Lower lobe of right lung (tissue), 2 donors: ENCODE results near the gene TCP11X1. TPM values are rescaled to one million over a fixed set of nuclear protein-coding genes. Genes with fewer than 3 reads are reported as not detected.
"Not testable (repeated sequence)": the region's sequence is repeated elsewhere in the genome, so short reads cannot be mapped to it uniquely, and the experiment has no call there.

Experiments
- ATAC-seq, 2 donors: fragments of 200-7000 bp; cut with Tn5 transposase; one replicate each; pipeline ENCODE4 v1.9.1; 2020 to 2022; ENCODE audit warnings: mild to moderate bottlenecking in 2 of 2, moderate library complexity in 2 of 2
- DNase-seq: peaks from one replicate; pipeline ENCODE4 v3.0.0-alpha.2; 2020
- H3K27ac ChIP-seq: fragments of 200-600 bp; one replicate; pipeline ENCODE4 v1.8.0; 2022
- H3K27me3 ChIP-seq: fragments of 200-600 bp; one replicate; pipeline ENCODE4 v1.8.0; 2022; ENCODE audit warnings: low read depth
- H3K36me3 ChIP-seq: fragments of 200-600 bp; one replicate; pipeline ENCODE4 v1.8.0; 2022; ENCODE audit warnings: mild to moderate bottlenecking
- H3K4me1 ChIP-seq: fragments of 200-600 bp; one replicate; pipeline ENCODE4 v1.8.0; 2022
- H3K4me3 ChIP-seq: fragments of 200-600 bp; one replicate; pipeline ENCODE4 v1.8.0; 2022; ENCODE audit warnings: mild to moderate bottlenecking
- H3K9me3 ChIP-seq: fragments of 200-600 bp; one replicate; pipeline ENCODE4 v1.8.0; 2022
- intact Hi-C: fragments of 100-400 bp; cut with DNase I; formaldehyde crosslinking; loops from one replicate; pipeline ENCODE4 v1.11.0; 2022
- long read RNA-seq: library from polyadenylated mRNA; unstranded; transcript quantifications from one replicate; pipeline ENCODE4 v2.0.0, GENCODE V29; 2021
- total RNA-seq: library from RNA; stranded (reverse); fragmentation: NEBNext Ultra II Directional; extraction: Animal tissue kit (Norgen Biotek cat#: 25700); gene quantifications from one replicate; pipeline ENCODE4 v1.2.1, GENCODE V29; 2021
- TF ChIP-seq, protein P1 (sequence below): fragments of 200-600 bp; IDR thresholded peaks from one replicate; pipeline ENCODE4 v1.8.0; 2022; ENCODE audit warnings: antibody characterized with exemption, mild to moderate bottlenecking
- donor health status: DM: no; HTN: yes; CAD: no; lungs with severe emphysema.

The TCP11X1 gene
- total RNA-seq = not detected
- long read RNA-seq = 0 reads

DNA sequence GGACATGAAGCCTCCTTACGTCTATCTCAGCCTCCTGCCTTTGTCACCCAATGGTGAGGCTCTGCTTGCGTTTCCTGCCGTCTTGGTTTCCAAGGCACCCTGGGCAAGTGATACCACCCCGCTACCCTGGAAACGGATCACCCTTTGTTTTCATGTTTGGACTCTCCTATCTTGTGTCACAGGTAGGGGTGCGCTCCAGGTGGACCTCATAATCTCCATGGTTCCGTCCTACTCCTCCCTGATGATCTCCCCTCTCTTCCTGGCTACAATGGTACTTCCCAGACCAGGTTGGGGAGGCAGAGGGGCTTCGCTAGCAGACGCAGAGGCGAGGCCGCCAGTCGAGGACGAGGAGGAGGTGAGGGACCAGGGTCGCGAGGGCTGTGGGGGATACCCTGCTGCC lies at the start of gene TCP11X1:
Gene TCP11X1 (plus strand): TSS at position 316 of the 400 bp plus-strand sequence.
- H3K4me3 ChIP-seq, ATAC-seq, H3K36me3 ChIP-seq, H3K9me3 ChIP-seq, H3K27me3 ChIP-seq, H3K27ac ChIP-seq, intact Hi-C loops, H3K4me1 ChIP-seq, DNase-seq: not testable (repeated sequence)

DNA sequence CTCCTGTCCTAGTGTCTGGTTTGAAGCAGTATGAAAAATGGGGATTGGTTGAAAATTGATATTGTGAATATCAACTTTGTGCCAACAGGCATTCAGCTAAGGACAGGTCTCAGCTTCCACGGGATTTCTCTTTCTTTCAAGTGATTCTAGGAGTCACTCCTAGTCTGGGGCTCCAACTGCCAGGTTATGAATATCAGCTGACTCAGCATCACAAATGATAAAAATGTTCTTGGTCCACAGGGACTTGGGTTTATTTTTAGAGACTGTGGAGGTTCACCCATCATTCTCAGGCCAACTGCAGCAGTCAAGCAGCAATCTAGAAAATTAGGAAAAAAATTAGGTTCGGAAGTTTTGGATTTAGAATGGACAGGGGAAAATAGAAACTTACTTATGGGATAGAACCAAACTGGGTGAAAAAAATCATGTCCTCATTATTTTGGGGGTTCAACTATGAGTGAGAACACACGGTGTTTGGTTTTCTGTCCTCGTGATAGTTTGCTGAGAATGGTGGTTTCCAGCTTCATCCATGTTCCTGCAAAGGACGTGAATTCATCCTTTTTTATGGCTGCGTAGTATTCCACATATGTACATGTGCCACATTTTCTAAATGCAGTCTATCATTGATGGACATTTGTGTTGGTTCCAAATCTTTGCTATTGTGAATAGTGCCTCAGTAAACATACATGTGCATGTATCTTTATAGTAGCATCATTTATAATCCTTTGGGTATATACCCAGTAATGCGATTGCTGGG lies 29.0 kb upstream of the TCP11X1 start:
- H3K9me3 ChIP-seq = no peaks in the 10 kb centered on the region
- no peak overlapping the region for H3K27ac ChIP-seq
- no peak overlapping the region for H3K4me3 ChIP-seq
- no peaks in the 10 kb centered on the region for H3K27me3 ChIP-seq
- DNase-seq (no peak), ATAC-seq (no peak)
- H3K4me1 ChIP-seq = no peaks in the 10 kb centered on the region
- intact Hi-C loops = no loop called here
- TF ChIP-seq, protein P1, sequence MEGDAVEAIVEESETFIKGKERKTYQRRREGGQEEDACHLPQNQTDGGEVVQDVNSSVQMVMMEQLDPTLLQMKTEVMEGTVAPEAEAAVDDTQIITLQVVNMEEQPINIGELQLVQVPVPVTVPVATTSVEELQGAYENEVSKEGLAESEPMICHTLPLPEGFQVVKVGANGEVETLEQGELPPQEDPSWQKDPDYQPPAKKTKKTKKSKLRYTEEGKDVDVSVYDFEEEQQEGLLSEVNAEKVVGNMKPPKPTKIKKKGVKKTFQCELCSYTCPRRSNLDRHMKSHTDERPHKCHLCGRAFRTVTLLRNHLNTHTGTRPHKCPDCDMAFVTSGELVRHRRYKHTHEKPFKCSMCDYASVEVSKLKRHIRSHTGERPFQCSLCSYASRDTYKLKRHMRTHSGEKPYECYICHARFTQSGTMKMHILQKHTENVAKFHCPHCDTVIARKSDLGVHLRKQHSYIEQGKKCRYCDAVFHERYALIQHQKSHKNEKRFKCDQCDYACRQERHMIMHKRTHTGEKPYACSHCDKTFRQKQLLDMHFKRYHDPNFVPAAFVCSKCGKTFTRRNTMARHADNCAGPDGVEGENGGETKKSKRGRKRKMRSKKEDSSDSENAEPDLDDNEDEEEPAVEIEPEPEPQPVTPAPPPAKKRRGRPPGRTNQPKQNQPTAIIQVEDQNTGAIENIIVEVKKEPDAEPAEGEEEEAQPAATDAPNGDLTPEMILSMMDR = no peak
- no peaks in the 10 kb centered on the region for H3K36me3 ChIP-seq

DNA sequence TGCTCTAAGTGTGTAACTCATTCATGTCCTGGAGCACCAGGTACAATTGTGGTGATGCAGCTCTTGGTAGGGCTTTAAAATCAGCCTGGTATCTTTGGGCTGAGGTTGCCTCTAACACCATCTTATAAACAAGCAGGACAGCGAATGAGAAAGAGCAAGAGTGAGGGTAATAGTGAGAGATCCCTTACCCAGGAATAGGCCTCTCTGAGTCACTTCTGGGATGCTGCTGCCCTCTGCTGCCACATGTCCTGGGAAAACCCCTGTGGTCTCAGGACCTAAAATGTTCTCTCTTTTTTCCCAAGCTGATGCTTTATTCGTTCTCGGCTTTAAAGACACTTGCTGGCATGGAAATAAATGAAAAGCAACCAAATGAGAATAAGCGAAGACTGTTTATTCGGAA lies 7.2 kb upstream of the TCP11X1 start:
- H3K4me3 ChIP-seq, H3K27me3 ChIP-seq, DNase-seq, intact Hi-C loops, H3K9me3 ChIP-seq, H3K4me1 ChIP-seq, H3K36me3 ChIP-seq, H3K27ac ChIP-seq, ATAC-seq: not testable (repeated sequence)

DNA sequence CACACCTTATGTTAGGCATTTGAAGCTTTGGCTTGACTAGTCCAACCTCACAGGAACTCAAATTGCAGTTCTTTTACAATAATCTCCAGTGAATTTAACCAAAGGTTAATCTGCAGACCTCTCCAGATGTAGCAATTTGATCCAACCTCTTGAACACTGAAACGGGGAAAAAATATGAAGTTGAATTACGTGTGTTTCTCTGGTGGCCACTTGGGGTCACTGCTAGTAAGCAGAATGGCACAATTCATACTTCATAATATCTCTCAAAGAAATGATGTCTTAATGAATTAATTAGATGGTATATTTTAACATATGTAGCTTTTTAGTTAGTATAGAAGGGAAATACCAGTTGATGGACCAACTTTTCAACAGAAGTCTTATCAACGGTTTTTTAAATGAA lies 1.4 kb downstream of the TCP11X1 start:
- H3K36me3 ChIP-seq, H3K4me1 ChIP-seq, intact Hi-C loops, H3K27me3 ChIP-seq, H3K4me3 ChIP-seq, ATAC-seq, H3K27ac ChIP-seq, H3K9me3 ChIP-seq, DNase-seq: not testable (repeated sequence)

DNA sequence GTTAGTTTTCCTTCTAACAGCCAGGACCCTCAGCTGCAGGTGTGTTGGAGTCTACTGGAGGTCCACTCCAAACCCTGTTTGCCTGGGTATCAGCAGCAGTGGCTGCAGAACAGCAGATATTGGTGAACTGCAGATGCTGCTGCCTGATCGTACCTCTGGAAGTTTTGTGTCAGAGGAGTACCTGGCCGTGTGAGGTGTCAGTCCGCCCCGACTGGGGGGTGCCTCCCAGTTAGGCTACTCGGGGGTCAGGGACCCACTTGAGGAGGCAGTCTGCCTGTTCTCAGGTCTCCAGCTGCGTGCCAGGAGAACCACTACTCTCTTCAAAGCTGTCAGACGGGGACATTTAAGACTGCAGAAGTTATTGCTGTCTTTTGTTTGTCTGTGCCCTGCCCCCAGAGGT lies 20.6 kb downstream of the TCP11X1 start:
- intact Hi-C loops, DNase-seq, H3K9me3 ChIP-seq, H3K36me3 ChIP-seq, H3K27ac ChIP-seq, H3K27me3 ChIP-seq, H3K4me1 ChIP-seq, H3K4me3 ChIP-seq, ATAC-seq: not testable (repeated sequence)

DNA sequence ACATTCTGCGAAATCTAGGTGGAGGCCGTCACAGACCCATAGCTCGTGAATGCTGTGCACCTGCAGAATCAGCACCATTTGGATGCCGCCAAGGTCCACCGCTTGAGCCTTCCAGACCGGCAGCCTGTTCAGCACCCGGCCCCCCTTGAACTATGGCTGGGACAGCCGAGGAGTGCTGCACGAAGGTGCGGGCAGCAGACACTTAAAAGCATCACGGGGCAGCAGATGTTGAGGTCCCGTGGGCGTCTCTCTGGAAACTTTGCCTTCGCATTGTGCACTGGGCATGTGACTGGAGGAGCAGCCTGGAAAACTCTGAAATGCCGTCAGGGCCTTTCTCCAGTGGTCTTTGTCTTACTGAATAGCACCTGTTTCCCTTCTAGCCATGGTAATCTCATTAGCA lies 25.2 kb downstream of the TCP11X1 start:
- H3K27me3 ChIP-seq, H3K4me1 ChIP-seq, H3K4me3 ChIP-seq, H3K36me3 ChIP-seq, H3K27ac ChIP-seq, ATAC-seq, H3K9me3 ChIP-seq, intact Hi-C loops: not testable (repeated sequence)
- peak; percentile 1 for DNase-seq

DNA sequence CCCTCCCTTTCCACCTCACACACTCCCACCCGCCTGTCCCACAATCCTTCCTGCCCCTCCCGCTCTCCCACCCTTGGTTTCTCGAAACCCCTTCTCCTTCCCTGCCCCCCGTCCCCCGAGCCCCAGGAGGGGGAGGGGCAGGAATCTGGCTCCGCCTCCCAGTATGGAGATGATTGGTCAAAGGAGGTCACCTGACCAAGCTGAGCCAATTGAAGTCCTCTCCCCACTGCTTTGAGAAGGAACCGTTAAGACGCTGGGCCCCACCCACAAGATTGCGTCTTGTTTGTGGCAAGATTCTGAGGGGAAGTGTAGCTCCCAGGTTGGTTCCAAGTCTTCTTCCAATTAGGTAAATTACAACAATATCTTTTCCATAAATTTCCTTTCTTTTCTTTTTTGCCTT lies 31.8 kb downstream of the TCP11X1 start, which contains the start of gene NXF2:
Gene NXF2 (plus strand): TSS at position 275 of the 400 bp plus-strand sequence. CDS start 59,912 bp downstream, outside the sequence.
- H3K27me3 ChIP-seq, H3K27ac ChIP-seq, H3K36me3 ChIP-seq, H3K9me3 ChIP-seq, DNase-seq, H3K4me3 ChIP-seq, H3K4me1 ChIP-seq, intact Hi-C loops, ATAC-seq: not testable (repeated sequence)

DNA sequence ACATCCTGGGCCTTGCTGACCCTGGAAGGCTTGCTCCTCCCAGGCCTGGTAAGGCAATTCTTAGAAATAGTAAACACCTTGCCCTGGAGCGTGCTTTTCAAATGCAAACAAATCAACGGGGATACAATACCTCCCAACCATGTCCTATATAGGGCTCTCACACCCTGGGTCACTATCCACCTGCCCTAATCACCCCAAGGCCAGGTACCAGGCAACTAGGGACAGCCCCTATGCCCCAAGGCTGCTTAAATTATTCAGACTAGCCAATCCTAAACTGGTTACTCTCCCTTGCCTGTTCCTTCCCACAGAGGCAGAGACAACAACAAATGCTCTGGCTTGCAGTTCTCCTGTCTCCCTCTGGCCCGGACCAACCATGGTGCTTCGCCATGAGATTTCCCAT lies 57.1 kb downstream of the TCP11X1 start:
- H3K9me3 ChIP-seq, H3K4me1 ChIP-seq, intact Hi-C loops: not testable (repeated sequence)

More for the DNA sequence above, 57.1 kb downstream of the TCP11X1 start:
- not testable (repeated sequence) for ATAC-seq, DNase-seq, H3K4me3 ChIP-seq, H3K27ac ChIP-seq, H3K27me3 ChIP-seq, H3K36me3 ChIP-seq

Other genes starting within 250 kb of the TCP11X1 start
- gene TCEAL2, start 89.6 kb upstream of the TCP11X1 start, total RNA-seq = 1.9 TPM
- gene TCEAL6, start 72.8 kb upstream of the TCP11X1 start, total RNA-seq = not detected
- gene BEX5, start 59.3 kb upstream of the TCP11X1 start, total RNA-seq = 4.4 TPM
- gene NXF2, start 31.9 kb downstream of the TCP11X1 start, total RNA-seq = 0.35 TPM
- 1.0 TPM for gene NXF2B, start 224.7 kb downstream of the TCP11X1 start, total RNA-seq